ENCODE measurements around the gene COPA. TPM values are rescaled to one million over a fixed set of nuclear protein-coding genes. Genes with fewer than 3 reads are reported as not detected.

Gene COPA
- total RNA-seq, 4 donors from 2014 or later = 172 to 334 (median 182) TPM

- no peaks in the 10 kb centered on the region for H3K27me3 ChIP-seq
- no peak overlapping the region for H3K4me3 ChIP-seq (replicated peaks in 1 of 3)
- H3K27ac ChIP-seq = no peak overlapping the region
- H3K4me1 ChIP-seq = no peaks in the 10 kb centered on the region
- DNase-seq = no peak
- 71 to 75% methylated on average over 9 of the region's 9 CpGs for WGBS, 2 donors
- no peaks in the 10 kb centered on the region for H3K9me3 ChIP-seq
- intact Hi-C loops (cut with DNase I) = no loop called here
- H3K36me3 ChIP-seq = peaks cover 11 to 13% of the 10 kb centered on the region in 2 donors
- TF ChIP-seq POLR2A (IDR thresholded peaks at IDR 0.05) (no peak), CTCF (IDR thresholded peaks at IDR 0.05) (no peak)
These were observed 19.3 kb upstream of the COPA start for GRCh38 chr1:160362168-160362957.

GRCh38 chr1:160361814-160362167 lies 18.7 kb upstream of the COPA start:
- H3K9me3 ChIP-seq = no peaks in the 10 kb centered on the region
- H3K4me1 ChIP-seq = no peaks in the 10 kb centered on the region
- no peak for DNase-seq
- intact Hi-C loops (cut with DNase I) = no loop called here
- no peak overlapping the region for H3K4me3 ChIP-seq (replicated peaks in 1 of 3)
- no peak overlapping the region for H3K27ac ChIP-seq
- H3K36me3 ChIP-seq = peaks cover 17 to 19% of the 10 kb centered on the region in 2 donors
- TF ChIP-seq POLR2A (IDR thresholded peaks at IDR 0.05) (no peak), CTCF (IDR thresholded peaks at IDR 0.05) (no peak)
- 75 to 89% methylated on average over 4 of the region's 4 CpGs for WGBS, 2 donors
- no peaks in the 10 kb centered on the region for H3K27me3 ChIP-seq

- 86 to 96% methylated on average over 2 of the region's 2 CpGs for WGBS, 2 donors
- DNase-seq = no peak
- intact Hi-C loops (cut with DNase I) = no loop called here
- Histone ChIP-seq H3K4me3 (replicated peaks in 1 of 3) (no peak overlapping the region), H3K27me3 (no peaks in the 10 kb centered on the region), H3K4me1 (no peaks in the 10 kb centered on the region), H3K27ac (no peak overlapping the region), H3K9me3 (no peaks in the 10 kb centered on the region), H3K36me3 (peaks cover 23 to 25% of the 10 kb centered on the region in 2 donors)
- no peak for TF ChIP-seq POLR2A (IDR thresholded peaks at IDR 0.05)
- TF ChIP-seq CTCF (IDR thresholded peaks at IDR 0.05) = no peak
These were observed 18.1 kb upstream of the COPA start for GRCh38 chr1:160361199-160361598.

- H3K27ac ChIP-seq = no peak overlapping the region
- H3K9me3 ChIP-seq = no peaks in the 10 kb centered on the region
- WGBS, 2 donors = 85 to 87% methylated on average over 8 of the region's 8 CpGs
- intact Hi-C loops (cut with DNase I) = no loop called here
- TF ChIP-seq CTCF (IDR thresholded peaks at IDR 0.05) (no peak), POLR2A (IDR thresholded peaks at IDR 0.05) (no peak)
- H3K36me3 ChIP-seq = peaks cover 32 to 34% of the 10 kb centered on the region in 2 donors
- no peak overlapping the region for H3K4me3 ChIP-seq (replicated peaks in 1 of 3)
- DNase-seq = no peak
- H3K27me3 ChIP-seq = no peaks in the 10 kb centered on the region
- no peaks in the 10 kb centered on the region for H3K4me1 ChIP-seq
These were observed 17.2 kb upstream of the COPA start for GRCh38 chr1:160360227-160360695.

GRCh38 chr1:160359559-160360226 lies 16.6 kb upstream of the COPA start:
- Histone ChIP-seq H3K4me3 (replicated peaks in 1 of 3) (no peak overlapping the region), H3K4me1 (no peaks in the 10 kb centered on the region), H3K27ac (no peak overlapping the region), H3K27me3 (no peaks in the 10 kb centered on the region), H3K36me3 (peaks cover 38 to 40% of the 10 kb centered on the region in 2 donors), H3K9me3 (no peaks in the 10 kb centered on the region)
- intact Hi-C loops (cut with DNase I) = no loop called here
- TF ChIP-seq POLR2A (IDR thresholded peaks at IDR 0.05) (no peak), CTCF (IDR thresholded peaks at IDR 0.05) (no peak)
- WGBS, 2 donors = 80 to 88% methylated on average over 9 of the region's 9 CpGs
- DNase-seq = no peak
